ENCODE results near the gene ARHGAP10. TPM values are rescaled to one million over a fixed set of nuclear protein-coding genes. Genes with fewer than 3 reads are reported as not detected.

ARHGAP10 gene
- total and polyA plus RNA-seq, 12 donors, result 33.9 to 71.1 (median 60.7) TPM

DNA sequence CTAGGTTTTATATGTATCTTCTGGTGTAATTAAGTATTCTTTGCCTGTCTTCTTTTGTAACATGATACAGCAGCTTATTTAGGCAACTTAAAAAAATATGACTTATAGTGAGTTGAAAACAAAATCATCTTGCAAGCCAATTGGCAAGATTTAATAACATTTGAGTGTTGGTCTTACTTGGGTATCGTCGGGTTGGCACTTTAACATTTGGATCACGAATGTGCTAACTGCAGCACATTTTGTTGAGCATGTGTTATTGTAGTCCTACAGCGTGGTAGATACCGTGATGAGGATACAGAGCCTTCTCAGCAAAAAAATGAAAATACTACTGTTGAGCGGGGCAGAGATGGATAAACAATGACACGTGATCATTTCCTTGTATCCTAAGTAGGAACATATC is 295.3 kb downstream of the ARHGAP10 start:
- no peaks in the 10 kb centered on the region for H3K27me3 ChIP-seq
- intact Hi-C loops (cut with DNase I), result no loop called here
- H3K27ac ChIP-seq, result no peak overlapping the region
- peaks cover 0 to 13% (median 0%) of the 10 kb centered on the region in 11 donors for H3K9me3 ChIP-seq
- peaks cover 0 to 9% (median 0%) of the 10 kb centered on the region in 9 donors for H3K36me3 ChIP-seq
- no peak for ATAC-seq
- peaks cover 6 to 45% (median 16%) of the 10 kb centered on the region in 9 donors for H3K4me1 ChIP-seq
- 85 to 89% methylated on average over 7 of the region's 7 CpGs for WGBS, 2 donors
- DNase-seq, result no peak
- TF ChIP-seq, protein P1, sequence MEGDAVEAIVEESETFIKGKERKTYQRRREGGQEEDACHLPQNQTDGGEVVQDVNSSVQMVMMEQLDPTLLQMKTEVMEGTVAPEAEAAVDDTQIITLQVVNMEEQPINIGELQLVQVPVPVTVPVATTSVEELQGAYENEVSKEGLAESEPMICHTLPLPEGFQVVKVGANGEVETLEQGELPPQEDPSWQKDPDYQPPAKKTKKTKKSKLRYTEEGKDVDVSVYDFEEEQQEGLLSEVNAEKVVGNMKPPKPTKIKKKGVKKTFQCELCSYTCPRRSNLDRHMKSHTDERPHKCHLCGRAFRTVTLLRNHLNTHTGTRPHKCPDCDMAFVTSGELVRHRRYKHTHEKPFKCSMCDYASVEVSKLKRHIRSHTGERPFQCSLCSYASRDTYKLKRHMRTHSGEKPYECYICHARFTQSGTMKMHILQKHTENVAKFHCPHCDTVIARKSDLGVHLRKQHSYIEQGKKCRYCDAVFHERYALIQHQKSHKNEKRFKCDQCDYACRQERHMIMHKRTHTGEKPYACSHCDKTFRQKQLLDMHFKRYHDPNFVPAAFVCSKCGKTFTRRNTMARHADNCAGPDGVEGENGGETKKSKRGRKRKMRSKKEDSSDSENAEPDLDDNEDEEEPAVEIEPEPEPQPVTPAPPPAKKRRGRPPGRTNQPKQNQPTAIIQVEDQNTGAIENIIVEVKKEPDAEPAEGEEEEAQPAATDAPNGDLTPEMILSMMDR (IDR thresholded peaks at IDR 0.05), result no peak
- H3K4me3 ChIP-seq, result no peak overlapping the region

DNA sequence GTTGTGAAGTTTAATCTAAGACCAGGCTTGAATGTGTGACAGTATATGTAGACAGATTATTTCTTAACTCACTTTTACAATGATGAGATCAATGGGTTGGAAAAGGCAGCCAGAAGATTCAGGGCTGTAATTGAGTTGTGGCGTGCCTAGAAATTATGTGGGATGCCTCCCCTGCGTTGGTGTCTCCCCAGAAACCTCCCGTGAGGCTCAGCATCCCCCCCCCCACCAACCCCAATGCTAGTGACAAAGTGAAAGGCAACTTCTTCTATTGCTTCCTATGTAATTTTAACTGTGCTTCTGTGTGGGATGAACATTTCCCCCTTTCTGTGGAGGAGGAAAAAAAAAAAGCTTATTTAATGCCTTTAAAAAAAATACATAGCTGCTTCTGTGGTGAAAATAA is 297.9 kb downstream of the ARHGAP10 start:
- peaks cover 0 to 39% (median 4%) of the 10 kb centered on the region in 9 donors for H3K4me1 ChIP-seq
- peaks cover 0 to 13% (median 0%) of the 10 kb centered on the region in 11 donors for H3K9me3 ChIP-seq
- H3K27ac ChIP-seq, result no peak overlapping the region
- ATAC-seq (no peak), DNase-seq (no peak)
- WGBS, 2 donors, result 85 to 86% methylated on average over 3 of the region's 3 CpGs
- H3K4me3 ChIP-seq, result no peak overlapping the region
- H3K36me3 ChIP-seq, result peaks cover 0 to 5% (median 0%) of the 10 kb centered on the region in 9 donors
- no peaks in the 10 kb centered on the region for H3K27me3 ChIP-seq
- intact Hi-C loops (cut with DNase I), result no loop called here
- TF ChIP-seq, protein P1 (IDR thresholded peaks at IDR 0.05), result no peak

DNA sequence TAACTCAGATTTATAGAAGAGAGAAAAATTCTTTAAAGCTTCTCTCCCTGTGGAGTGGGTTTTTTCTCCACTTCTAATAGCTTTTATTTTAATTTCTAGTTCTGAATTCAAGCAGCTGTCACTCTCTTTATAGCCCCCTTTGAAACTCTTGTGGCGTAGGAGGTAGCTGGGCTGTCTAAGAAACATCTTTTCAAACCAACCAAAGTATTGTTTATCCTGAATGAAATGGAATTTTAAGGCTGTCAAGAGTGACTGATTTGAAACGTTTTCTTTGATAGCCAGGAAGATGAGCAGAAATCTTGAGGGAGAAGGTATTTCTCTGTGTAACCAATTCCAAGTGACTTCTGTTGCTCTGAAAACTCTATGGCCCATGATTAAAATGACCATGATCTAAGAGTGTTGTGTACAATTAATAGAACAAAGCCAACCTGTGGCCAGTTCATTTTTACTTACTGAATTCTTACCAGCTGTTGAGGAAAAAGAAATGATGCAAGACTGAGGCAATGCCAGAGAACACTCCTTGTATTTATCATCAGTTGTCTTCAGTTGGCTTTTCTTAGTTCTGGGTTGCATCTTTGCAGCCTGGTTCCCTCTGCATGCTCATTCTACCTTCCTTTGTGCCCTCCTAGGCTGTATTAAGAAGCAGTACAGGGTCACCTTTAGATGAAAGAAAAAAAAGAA is 298.4 kb downstream of the ARHGAP10 start:
- Histone ChIP-seq H3K36me3 (peaks cover 0 to 5% (median 0%) of the 10 kb centered on the region in 9 donors), H3K9me3 (peaks cover 0 to 13% (median 0%) of the 10 kb centered on the region in 11 donors), H3K27me3 (no peaks in the 10 kb centered on the region), H3K4me3 (no peak overlapping the region), H3K4me1 (peaks cover 0 to 44% (median 6%) of the 10 kb centered on the region in 9 donors), H3K27ac (no peak overlapping the region)
- TF ChIP-seq, protein P1 (IDR thresholded peaks at IDR 0.05), result no peak
- intact Hi-C loops (cut with DNase I), result no loop called here
- WGBS, 2 donors, result 60 to 61% methylated on average over 2 of the region's 2 CpGs
- DNase-seq, result no peak
- peak in 4 of 8 donors; percentile 10 to 55 (median 32) for ATAC-seq

DNA sequence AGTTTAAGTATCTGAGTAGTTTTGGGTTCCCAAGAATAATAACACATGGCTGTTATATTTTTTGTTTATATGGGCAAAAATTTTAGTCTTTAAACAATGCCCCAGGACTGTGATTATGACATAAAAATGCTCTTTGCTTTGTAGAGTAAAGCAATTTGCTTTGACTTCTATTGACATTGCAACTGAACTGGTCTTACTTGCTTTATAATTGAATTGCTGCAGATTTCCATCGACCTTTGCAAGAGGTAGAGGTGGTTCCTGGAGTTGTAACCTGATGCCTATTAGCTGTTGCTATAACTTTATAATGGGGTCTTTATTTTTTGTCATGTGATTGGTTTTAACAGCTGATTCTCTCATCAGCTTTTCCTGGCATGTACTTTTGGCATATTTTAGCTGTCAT is 302.9 kb downstream of the ARHGAP10 start:
- H3K9me3 ChIP-seq, result no peaks in the 10 kb centered on the region
- no peaks in the 10 kb centered on the region for H3K27me3 ChIP-seq
- intact Hi-C loops (cut with DNase I), result no loop called here
- H3K27ac ChIP-seq, result peak overlapping the region in 1 of 10 donors; percentile 7
- no peak for DNase-seq
- no peak for ATAC-seq
- H3K4me3 ChIP-seq, result no peak overlapping the region
- TF ChIP-seq, protein P1 (IDR thresholded peaks at IDR 0.05), result no peak
- 46 to 47% methylated on average over 1 of the region's 1 CpG for WGBS, 2 donors
- H3K4me1 ChIP-seq, result peaks cover under 1 to 45% (median 12%) of the 10 kb centered on the region in 9 donors
- no peaks in the 10 kb centered on the region for H3K36me3 ChIP-seq
